ENCODE data around the gene BPIFB4. TPM values are rescaled to one million over a fixed set of nuclear protein-coding genes. Genes with fewer than 3 reads are reported as not detected.

BPIFB4 gene
- total and polyA plus RNA-seq, 2 donors (not counting 3 experiments of a cell fraction or from before 2014, with no cell fraction given): not detected

GRCh38 chr20:33072813-33073212 lies 6.6 kb upstream of the BPIFB4 start:
- H3K9me3 ChIP-seq (replicated peaks; ENCODE audit: control insufficient read depth, insufficient read depth, low read length): no peaks in the 10 kb centered on the region
- dilution Hi-C loops (cut with MboI; ENCODE audit: extremely low pct_ligation_motif_present, low sequenced_read_pairs): no loop called here
- intact Hi-C loops (cut with micrococcal nuclease): no loop called here
- H3K36me3 ChIP-seq (ENCODE audit: control insufficient read depth in 2 of 2, extremely low read depth in 1 of 2, insufficient read depth in 2 of 2, low read length in 2 of 2): no peaks in the 10 kb centered on the region
- H3K27ac ChIP-seq (ENCODE audit: insufficient read depth, low read depth, low read length): no peak overlapping the region
- H3K9ac ChIP-seq (replicated peaks; ENCODE audit: extremely low read depth, insufficient read depth, low read length): no peak overlapping the region
- no peaks in the 10 kb centered on the region for H3K9me1 ChIP-seq (replicated peaks; ENCODE audit: control insufficient read depth, extremely low read depth, insufficient read depth, low read length)
- no peak for DNase-seq (ENCODE audit: low read depth, low spot score)
- H3K79me2 ChIP-seq (ENCODE audit: control insufficient read depth, insufficient read depth, low read length): no peaks in the 10 kb centered on the region
- H3K4me1 ChIP-seq (ENCODE audit: control insufficient read depth, extremely low read depth, insufficient read depth, low read length): no peaks in the 10 kb centered on the region
- no peak overlapping the region for H3K4me3 ChIP-seq (replicated peaks in 1 of 3; ENCODE audit: insufficient read depth in 1 of 3, low read depth in 1 of 3, low read length in 3 of 3)
- ChIA-PET CTCF (no interaction called here), POLR2A (no interaction called here)
- BruUV-seq (replicated peaks): no TSS peak
- no peak for FAIRE-seq
- no peak overlapping the region for H2AFZ ChIP-seq (ENCODE audit: low read depth, low read length)
- no peaks in the 10 kb centered on the region for H4K20me1 ChIP-seq (replicated peaks; ENCODE audit: control insufficient read depth, extremely low read depth, insufficient read depth, low read length)
- H3K27me3 ChIP-seq (ENCODE audit: control insufficient read depth in 2 of 2, insufficient read depth in 2 of 2, low read length in 2 of 2): no peaks in the 10 kb centered on the region
- no peak overlapping the region for H3K4me2 ChIP-seq (ENCODE audit: insufficient read depth, low read length)
- TF ChIP-seq EZH2 (IDR thresholded peaks at IDR 0.05; ENCODE audit: borderline replicate concordance, low read depth, low read length, severe bottlenecking) (no peak), MYC (IDR thresholded peaks at IDR 0.05; ENCODE audit: low read depth, low read length) (no peak)

DNA sequence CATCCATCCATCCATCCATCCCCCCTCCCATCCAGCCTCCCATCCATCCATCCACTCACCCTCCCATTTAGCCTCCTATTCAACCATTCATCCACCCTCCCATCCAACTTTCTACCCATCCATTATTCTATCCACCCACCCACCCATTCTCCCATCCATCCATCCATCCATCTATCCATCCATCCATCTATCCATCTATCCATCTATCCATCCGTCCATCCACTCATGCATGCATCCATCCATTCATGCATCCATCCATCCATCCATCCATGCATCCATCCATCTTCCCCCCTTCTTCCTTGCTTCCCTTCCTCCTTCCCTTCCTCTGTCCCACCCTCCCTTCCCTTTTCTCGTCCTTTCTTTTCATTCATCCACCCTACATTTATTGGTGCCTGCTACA lies 4.8 kb upstream of the BPIFB4 start:
- TF ChIP-seq, protein P1, sequence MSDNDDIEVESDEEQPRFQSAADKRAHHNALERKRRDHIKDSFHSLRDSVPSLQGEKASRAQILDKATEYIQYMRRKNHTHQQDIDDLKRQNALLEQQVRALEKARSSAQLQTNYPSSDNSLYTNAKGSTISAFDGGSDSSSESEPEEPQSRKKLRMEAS (IDR thresholded peaks at IDR 0.05; ENCODE audit: insufficient read depth, insufficient read length): no peak
- TF ChIP-seq EZH2 (IDR thresholded peaks at IDR 0.05; ENCODE audit: borderline replicate concordance, low read depth, low read length, severe bottlenecking) (no peak), POLR2AphosphoS5 (IDR thresholded peaks at IDR 0.05; ENCODE audit: insufficient read depth, low read depth, low read length) (no peak), POLR2A (IDR thresholded peaks at IDR 0.05; ENCODE audit: low read depth, low read length) (no peak), GATA2 (IDR thresholded peaks at IDR 0.05; ENCODE audit: insufficient read depth, insufficient read length, low read depth, low read length) (no peak), JUN (IDR thresholded peaks at IDR 0.05; ENCODE audit: borderline replicate concordance, insufficient read depth, insufficient read length, low read depth) (no peak), MYC (IDR thresholded peaks at IDR 0.05; ENCODE audit: low read depth, low read length) (no peak), FOS (IDR thresholded peaks at IDR 0.05; ENCODE audit: borderline replicate concordance, insufficient read depth, low read length) (no peak)
- TF ChIP-seq, protein P2, sequence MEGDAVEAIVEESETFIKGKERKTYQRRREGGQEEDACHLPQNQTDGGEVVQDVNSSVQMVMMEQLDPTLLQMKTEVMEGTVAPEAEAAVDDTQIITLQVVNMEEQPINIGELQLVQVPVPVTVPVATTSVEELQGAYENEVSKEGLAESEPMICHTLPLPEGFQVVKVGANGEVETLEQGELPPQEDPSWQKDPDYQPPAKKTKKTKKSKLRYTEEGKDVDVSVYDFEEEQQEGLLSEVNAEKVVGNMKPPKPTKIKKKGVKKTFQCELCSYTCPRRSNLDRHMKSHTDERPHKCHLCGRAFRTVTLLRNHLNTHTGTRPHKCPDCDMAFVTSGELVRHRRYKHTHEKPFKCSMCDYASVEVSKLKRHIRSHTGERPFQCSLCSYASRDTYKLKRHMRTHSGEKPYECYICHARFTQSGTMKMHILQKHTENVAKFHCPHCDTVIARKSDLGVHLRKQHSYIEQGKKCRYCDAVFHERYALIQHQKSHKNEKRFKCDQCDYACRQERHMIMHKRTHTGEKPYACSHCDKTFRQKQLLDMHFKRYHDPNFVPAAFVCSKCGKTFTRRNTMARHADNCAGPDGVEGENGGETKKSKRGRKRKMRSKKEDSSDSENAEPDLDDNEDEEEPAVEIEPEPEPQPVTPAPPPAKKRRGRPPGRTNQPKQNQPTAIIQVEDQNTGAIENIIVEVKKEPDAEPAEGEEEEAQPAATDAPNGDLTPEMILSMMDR (IDR thresholded peaks at IDR 0.05; ENCODE audit: extremely low read depth in 1 of 2, insufficient read depth in 1 of 2, low read depth in 1 of 2, low read length in 2 of 2): no peak
- Histone ChIP-seq H3K4me1 (ENCODE audit: control insufficient read depth, extremely low read depth, insufficient read depth, low read length) (no peaks in the 10 kb centered on the region), H3K4me2 (ENCODE audit: insufficient read depth, low read length) (no peak overlapping the region), H3K4me3 (replicated peaks in 1 of 3; ENCODE audit: insufficient read depth in 1 of 3, low read depth in 1 of 3, low read length in 3 of 3) (no peak overlapping the region), H3K9me3 (replicated peaks; ENCODE audit: control insufficient read depth, insufficient read depth, low read length) (no peaks in the 10 kb centered on the region), H3K9me1 (replicated peaks; ENCODE audit: control insufficient read depth, extremely low read depth, insufficient read depth, low read length) (no peaks in the 10 kb centered on the region), H2AFZ (ENCODE audit: low read depth, low read length) (no peak overlapping the region), H3K27ac (ENCODE audit: insufficient read depth, low read depth, low read length) (no peak overlapping the region), H3K79me2 (ENCODE audit: control insufficient read depth, insufficient read depth, low read length) (no peaks in the 10 kb centered on the region), H3K9ac (replicated peaks; ENCODE audit: extremely low read depth, insufficient read depth, low read length) (no peak overlapping the region), H3K36me3 (ENCODE audit: control insufficient read depth in 2 of 2, extremely low read depth in 1 of 2, insufficient read depth in 2 of 2, low read length in 2 of 2) (no peaks in the 10 kb centered on the region), H4K20me1 (replicated peaks; ENCODE audit: control insufficient read depth, extremely low read depth, insufficient read depth, low read length) (no peaks in the 10 kb centered on the region), H3K27me3 (ENCODE audit: control insufficient read depth in 2 of 2, insufficient read depth in 2 of 2, low read length in 2 of 2) (no peaks in the 10 kb centered on the region)
- BruUV-seq (replicated peaks): no TSS peak
- FAIRE-seq (no peak), DNase-seq (ENCODE audit: low read depth, low spot score) (no peak)
- intact Hi-C loops (cut with micrococcal nuclease): no loop called here
- dilution Hi-C loops (cut with MboI; ENCODE audit: extremely low pct_ligation_motif_present, low sequenced_read_pairs): no loop called here
- CTCF ChIA-PET: interaction anchor here (1.2 kb wide), 1 partner anchor 220 kb away, joined by 3 read pairs; no protein-coding TSS in a partner anchor
- POLR2A ChIA-PET: interaction anchor here (0.7 kb wide), 1 partner anchor 472 kb away, joined by 3 read pairs; no protein-coding TSS in a partner anchor
